GM12864 (cell line): ENCODE measurements around the gene CHCHD6.

ENCODE experiments used
- DNase-seq: peaks from one replicate; pipeline ENCODE4 v3.0.0-alpha.2; 2011; ENCODE audit warnings: low read depth
- H3K4me3 ChIP-seq: 2 replicates; pipeline ENCODE4 v1.5.1; 2011; ENCODE audit warnings: mild to moderate bottlenecking, low read depth, low read length, control low read depth
- TF ChIP-seq, protein P1 (sequence below): IDR thresholded peaks from 2 replicates; pipeline ENCODE4 v1.5.1; 2011; ENCODE audit warnings: low read depth, mild to moderate bottlenecking, moderate library complexity, low read length, control low read depth, inconsistent platforms; ENCODE audit errors: missing control alignments

Gene CHCHD6

GRCh38 chr3:126854666-126855065 lies 150.6 kb downstream of the CHCHD6 start:
- TF ChIP-seq, protein P1, sequence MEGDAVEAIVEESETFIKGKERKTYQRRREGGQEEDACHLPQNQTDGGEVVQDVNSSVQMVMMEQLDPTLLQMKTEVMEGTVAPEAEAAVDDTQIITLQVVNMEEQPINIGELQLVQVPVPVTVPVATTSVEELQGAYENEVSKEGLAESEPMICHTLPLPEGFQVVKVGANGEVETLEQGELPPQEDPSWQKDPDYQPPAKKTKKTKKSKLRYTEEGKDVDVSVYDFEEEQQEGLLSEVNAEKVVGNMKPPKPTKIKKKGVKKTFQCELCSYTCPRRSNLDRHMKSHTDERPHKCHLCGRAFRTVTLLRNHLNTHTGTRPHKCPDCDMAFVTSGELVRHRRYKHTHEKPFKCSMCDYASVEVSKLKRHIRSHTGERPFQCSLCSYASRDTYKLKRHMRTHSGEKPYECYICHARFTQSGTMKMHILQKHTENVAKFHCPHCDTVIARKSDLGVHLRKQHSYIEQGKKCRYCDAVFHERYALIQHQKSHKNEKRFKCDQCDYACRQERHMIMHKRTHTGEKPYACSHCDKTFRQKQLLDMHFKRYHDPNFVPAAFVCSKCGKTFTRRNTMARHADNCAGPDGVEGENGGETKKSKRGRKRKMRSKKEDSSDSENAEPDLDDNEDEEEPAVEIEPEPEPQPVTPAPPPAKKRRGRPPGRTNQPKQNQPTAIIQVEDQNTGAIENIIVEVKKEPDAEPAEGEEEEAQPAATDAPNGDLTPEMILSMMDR: no peak
- no peak overlapping the region for H3K4me3 ChIP-seq
- DNase-seq: no peak

DNA sequence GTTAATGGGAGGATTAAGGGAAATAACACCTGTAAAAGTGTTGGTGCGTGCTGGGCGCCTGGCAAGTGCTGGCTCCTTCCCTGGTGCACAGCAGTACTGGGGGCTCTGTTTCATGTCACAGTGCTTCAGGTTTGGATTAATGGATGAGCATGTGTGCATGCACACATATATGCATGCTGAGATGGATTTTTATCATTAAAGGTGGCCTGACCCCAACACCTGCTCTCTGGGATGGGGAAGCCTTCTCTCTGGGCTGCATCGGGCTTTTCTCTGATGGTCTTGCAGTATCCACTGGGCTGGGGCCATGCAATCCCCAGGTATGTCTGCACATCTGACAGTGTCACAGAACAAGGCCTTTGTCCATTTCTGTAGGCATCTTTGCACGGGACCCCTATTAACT lies 151.3 kb downstream of the CHCHD6 start:
- TF ChIP-seq, protein P1: no peak
- no peak overlapping the region for H3K4me3 ChIP-seq
- DNase-seq: no peak

DNA sequence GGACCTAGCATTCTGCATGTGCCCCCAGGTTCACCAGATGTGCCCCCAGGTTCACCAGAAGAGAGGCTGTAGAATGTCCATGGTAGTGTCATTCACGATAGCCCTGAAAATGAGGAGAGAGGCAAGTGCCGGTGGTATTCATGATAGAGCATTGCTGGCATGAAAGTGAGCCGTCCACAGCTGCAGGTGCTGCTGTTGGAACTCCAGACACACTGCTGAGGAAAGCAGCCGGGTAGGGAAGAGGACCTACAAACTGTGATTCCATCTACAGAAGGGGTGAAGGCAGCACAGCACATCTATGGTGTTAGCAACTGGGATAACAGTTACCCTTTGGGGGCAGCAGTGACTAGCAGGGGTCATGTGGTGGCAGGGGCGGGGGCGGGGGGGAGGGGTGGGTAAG lies 153.9 kb downstream of the CHCHD6 start:
- DNase-seq: no peak
- TF ChIP-seq, protein P1: no peak
- no peak overlapping the region for H3K4me3 ChIP-seq

GRCh38 chr3:126858401-126858800 lies 154.4 kb downstream of the CHCHD6 start:
- no peak overlapping the region for H3K4me3 ChIP-seq
- TF ChIP-seq, protein P1: no peak
- no peak for DNase-seq

- DNase-seq: no peak
- H3K4me3 ChIP-seq: no peak overlapping the region
- TF ChIP-seq, protein P1: no peak
These were observed 154.8 kb downstream of the CHCHD6 start for GRCh38 chr3:126858887-126859286.

DNA sequence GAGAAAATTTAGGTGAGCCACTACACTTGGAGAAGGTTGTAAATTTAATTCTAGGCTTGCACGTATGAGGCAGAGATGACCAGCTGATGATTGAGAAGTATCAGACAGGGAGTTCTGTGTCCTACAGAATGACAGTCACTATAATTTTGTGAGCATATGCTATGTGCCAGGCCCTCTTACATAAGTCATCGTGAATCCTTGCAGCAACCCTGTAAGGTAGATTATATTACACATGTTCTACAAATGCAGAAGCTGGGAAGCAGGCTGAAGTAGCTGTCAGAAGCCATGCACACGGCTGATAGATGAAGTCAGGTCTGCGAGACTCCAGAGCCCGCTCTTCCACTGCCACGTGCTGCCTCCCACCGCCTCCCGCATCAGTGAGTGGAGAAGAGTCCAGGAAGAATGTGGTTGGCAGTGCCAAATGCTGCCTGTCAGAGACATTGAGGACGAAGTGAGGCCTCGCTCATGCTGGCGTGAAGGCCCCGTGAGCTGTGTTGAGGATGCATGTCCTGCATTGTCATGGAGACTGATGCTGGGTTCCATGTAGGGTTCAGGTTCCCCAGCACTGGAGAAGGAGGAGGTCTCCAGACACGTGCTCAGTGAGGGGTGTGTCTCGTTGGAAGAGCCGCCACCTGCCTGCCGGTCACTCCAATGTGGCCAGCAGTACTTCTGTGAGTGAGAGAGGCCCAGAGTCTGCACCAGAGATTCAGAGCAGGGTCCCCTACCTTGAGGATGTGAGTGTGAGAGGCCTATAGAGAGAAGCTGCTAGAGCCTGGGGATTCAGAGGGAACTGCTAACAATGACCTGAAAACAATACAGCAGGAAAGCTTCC lies 155.6 kb downstream of the CHCHD6 start:
- no peak overlapping the region for H3K4me3 ChIP-seq
- no peak for DNase-seq
- TF ChIP-seq, protein P1: no peak

GRCh38 chr3:126865736-126866135 lies 161.7 kb downstream of the CHCHD6 start:
- H3K4me3 ChIP-seq: no peak overlapping the region
- DNase-seq: no peak
- TF ChIP-seq, protein P1: no peak
